GM19351 (cell line): Measurements from ENCODE around the gene BNC2.

Source experiments
- ATAC-seq: cut with Tn5 transposase; IDR thresholded peaks from one replicate; pipeline ENCODE4 v1.9.1; 2021; ENCODE audit warnings: mild to moderate bottlenecking, moderate library complexity; ENCODE audit not compliant: unreplicated experiment

The BNC2 gene

DNA sequence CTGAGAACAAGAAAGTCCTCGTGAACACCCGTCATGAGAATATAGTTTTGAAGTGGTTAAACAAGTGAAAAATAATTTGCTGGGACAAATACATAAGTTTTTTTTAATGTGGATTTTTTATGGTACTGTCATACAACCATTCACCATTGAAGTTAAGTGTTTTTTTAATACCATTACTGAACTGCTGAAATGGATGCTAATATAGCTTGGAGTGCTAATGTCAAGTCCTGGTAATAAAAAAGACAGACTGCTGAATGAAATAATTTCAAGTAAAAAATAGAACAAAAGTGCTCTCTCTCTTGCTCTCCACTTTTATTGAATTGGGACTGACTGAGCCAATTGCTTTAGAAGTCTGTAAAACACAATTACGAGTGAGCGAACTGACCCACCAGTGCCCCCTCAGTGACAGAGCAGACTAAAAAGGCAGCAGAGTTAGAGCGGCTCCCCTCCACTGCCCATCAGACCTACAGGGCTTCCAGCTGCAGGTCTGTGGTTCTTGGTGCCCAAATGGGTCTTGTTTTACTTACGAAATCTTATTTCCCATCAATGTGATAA, 442.5 kb downstream of the BNC2 start:
- ATAC-seq, result no peak

DNA sequence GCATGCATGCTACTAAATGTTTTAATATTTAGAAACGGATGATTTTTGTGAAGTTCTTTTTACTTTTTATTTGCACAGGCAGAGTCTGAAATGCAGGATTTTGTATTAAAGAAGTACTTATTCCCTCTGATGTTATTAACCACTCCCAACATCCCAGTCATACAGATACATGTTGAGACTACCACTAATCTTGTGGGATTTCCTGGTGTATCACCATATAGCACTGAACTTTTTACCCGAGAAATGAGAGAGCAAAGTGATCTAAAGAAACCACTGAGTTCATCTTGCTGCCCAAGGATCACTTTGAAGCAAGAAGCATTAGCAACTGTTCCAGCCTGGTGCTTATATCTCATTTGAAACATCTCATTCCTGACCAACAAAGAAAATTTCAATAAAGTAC, 443.8 kb downstream of the BNC2 start:
- no peak for ATAC-seq

DNA sequence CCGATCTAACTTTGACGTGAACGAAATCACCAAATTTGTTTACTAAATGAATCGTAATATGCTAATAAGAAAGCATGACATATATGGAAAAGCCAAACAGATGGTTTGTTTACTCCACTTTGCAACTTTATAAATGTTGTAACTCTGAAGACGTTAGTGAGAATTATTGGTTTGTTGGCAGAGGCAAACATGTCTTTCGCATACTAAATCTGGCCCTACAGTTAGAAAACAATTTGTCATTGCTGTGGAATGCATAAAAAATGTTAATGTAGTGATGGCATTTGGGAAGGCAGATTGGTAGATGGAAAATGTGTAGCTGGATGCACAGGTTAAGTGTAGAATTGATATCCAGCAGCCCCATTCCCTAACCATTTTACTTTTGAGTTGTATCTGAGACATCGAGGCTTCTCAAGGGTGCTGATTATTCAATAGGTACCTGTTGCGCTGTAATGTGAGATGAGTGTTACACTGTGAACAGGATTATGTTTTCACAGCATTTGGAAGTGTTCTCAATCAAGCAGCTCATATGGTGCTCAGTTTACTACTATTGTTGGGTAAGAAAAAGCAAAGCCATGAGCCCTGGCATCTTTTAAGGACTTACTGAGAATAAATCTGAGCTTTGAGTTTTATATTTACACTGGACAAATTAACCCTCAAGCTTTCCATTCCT, 444.8 kb downstream of the BNC2 start:
- ATAC-seq, result no peak

DNA sequence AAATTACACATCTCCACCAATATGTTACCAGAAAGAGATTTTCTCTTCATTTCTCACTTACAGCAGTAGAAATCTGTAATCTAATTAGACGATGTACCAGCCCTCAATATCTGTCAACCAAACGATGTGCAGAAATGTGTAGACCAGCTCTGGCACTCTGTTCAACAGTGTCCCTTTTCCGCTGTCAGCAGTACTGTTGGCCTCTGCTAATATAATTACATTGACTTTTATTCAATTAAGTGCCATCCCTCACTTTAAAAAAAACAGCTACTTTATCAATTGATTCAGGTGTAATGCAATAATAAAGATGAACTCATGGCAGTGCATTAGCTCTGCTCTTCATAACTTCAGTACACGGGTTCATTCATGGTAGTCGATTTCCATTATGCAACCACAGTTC, 448.4 kb downstream of the BNC2 start:
- ATAC-seq, result no peak

DNA sequence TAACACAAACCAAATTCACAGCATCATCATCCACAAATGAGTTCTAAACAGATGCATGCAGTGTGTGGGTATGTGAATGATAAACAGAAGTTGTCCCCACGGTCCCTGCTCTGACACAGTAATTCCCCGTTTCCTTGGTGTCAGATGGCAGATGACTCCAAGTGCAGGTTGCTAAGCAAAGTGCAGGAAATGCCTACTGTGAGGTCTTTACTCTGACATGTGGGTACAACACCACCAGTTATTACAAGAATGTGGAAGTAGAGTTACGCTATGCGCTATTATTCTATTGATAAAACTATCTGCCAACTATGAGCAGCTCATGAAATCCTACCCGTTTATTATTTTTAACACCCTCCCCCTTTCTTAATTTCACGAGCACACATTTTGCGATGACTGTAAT, 448.9 kb downstream of the BNC2 start:
- no peak for ATAC-seq

DNA sequence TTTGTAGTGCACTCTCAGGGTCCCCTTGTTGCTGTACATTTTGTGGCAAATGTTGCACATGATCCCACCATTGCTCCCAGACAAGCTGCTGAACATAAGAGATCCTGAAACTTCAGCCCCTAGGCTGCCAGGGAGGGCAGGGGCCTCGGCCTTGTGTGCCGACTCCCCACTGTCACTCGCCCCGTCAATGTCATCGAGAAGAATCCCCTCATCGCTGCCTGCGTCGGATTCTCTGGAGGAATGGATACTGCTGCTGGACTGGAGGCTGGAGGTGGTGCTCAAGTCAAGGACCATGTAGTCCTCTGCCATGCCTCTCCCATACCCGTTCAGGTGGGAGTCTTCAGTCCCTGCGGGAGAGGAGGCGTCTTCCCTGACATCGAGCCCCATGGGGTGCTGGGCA, 451.3 kb downstream of the BNC2 start:
- no peak for ATAC-seq

DNA sequence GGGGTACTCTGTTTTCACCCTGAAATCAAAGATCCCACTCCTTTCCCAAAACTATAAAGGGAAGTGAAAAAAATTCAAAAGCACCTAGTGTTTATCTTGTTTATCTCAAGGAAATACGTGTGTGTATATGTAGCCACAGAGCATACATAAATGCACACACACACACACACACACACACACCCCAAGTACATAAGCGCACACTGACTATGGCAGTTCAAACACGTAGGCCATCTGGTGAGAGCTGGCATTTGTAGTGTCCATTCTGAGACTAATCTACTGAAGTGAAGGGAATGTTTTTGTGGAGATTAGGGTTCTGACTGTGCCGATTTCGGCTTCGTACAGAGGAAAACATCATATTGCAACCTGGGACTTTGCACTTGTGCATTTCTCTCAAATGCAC, 451.7 kb downstream of the BNC2 start:
- no peak for ATAC-seq

DNA sequence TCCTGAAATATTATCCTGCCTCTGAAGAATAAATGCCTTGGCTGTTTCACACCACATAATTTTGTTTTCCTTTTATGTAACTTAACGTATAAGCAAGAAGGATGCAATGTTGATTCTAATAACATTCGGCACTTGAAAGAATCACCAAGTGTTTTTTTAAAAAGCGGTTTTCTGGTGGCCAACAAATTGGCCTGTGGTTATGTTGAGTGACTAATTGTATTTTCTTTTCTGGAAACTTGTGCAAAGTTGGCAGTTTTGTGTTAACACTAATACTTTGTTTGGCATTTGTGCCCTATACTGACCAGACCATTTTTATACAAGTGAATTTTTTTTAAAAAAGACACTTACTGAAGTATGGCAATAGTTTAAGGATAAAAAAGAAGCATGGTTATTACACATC, 452.7 kb downstream of the BNC2 start:
- no peak for ATAC-seq

DNA sequence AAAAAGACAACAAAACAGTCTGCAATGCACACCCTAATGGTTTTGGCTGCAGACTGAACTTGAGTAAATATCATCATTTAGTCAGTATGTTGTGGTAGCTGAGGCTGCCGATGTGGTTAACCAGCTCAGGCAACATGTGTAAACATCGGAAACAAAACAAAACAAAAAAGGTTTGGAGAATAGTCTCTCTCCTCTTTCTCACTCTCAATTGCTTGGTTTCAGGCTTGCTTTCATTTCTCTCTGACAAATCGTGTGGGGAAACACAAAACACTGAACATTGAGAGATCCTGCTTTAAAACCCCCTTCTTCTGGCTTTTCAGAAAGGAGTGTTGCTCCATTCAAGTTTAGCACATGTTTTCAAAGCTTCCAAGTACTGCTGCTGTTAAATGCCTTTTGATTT, 453.3 kb downstream of the BNC2 start:
- no peak for ATAC-seq

DNA sequence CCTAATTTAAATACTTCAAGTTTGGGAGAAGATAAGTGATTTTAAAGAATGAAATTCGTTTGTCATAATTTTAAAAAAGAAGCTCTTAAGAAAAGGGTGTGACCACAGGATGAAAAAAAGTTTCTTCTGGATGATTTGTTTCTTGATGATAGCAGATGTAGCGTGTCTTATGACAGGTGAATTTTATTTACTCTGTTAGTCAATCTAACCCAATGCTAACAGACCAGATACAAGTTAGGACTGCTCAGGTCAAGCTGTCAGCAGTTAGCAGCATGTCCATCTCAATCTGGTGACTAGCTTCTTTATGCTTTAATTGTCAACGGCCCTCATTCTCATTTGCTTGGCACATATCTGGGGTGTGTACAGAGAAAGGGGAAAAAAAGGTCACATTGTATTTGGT, 456.0 kb downstream of the BNC2 start:
- no peak for ATAC-seq

DNA sequence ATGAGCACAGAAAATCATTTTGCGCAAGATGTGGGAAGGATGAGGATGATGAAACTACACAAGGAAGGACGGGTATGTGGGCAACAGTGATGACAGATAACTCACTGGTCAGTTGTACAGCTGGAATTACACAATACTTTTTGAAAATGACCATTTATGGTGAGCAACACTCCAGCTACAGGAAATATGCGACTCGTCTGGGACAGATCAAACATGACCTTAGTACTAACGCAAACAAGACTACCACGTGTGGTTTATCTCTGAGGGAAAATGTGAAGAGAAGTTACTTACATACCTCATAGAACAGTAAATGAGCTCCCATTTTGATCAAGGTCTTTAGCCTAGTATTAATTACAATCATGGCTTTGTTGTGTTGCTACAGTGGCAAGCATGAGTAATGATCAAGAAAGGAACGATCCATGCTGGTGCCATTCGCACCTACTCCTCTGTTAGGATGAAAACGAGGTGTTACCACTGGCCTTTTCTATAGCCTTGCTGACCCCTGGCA, 456.9 kb downstream of the BNC2 start:
- ATAC-seq, result no peak

DNA sequence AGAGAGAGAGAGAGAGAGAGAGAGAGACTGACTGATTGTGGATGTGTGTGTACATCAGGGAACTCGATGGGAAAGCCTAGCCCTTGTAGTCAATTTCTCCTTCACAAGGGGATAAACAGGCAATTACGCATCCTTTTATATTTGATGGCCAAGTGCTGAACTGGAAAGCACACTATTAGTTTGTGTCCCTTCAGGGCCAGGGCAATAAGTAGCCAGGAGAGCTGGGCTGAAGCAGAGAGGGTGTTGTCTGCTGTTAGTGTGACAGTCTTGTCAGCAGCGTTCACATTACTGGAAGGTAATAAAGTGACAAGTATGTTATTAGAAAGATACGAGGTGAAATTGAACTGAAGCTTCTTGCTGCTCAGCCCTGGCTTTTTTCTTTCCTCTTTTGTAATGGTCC, 457.7 kb downstream of the BNC2 start:
- no peak for ATAC-seq

DNA sequence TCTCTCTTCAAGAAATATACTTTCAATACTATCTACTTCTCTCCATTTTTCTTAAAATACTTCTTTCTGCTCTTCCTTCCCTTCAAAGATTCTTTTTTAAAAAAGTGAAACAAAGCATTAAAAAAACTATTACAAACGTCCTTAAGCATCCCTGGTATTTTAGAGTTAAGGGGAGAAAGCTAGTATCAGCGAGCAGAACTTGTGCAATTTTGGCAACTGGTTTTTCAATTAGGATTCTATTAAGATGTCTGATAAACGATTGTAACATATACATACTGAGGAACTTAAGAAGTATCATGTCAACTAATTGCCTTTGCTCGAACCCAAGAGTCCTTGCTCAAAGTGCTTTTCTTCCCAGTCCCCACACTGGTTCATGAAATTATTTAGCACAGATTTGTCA, 459.2 kb downstream of the BNC2 start:
- ATAC-seq, result no peak

DNA sequence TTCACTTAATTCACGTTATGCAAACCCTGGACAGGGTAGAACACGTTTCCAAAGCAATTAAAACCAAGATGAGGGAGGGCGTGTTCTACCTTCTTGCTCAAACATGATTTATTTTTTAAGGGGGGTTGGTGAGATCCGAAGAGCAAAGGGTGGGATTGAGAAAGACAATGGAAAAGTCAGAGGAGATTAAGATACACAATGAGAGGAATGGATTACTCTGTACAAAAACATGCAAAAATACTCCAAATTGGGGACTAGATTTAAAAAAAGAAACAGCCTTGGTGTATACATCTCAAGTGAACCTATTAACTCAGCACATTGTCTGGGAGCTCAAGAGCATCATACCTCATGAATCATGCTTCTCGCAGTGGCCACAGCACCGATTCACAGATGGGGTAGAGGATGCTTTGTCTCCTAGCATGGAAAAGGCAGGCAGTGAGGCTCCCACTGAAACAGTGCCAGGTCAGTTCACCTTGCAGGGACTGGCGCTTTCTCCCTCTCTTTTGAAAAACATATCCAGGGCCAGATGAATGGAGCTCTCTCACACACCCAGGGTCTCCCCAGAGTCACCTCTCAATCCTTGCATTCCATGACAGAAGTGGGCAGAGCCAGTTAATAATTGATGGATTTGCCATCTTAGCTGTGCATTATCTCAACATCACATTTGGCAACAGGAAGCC, 459.7 kb downstream of the BNC2 start:
- ATAC-seq, result no peak

DNA sequence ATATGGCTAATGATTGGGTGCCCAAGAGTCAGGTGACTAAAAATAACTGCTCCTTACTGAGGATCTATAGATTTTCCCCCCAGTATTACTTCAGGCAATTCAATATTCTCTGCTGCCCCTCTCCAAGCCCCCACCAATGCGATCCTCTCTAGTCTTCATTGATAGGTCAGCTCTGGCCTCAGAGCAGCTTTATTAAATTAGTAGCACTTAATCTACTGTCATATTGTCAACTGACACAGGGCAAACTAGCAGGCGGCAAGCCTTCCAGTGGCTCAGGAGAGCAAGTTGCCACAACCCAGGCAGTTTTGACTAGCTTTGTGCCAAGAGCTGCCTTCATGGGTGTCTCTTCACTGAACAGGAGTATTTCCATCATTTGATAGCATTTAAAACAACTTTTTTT, 462.9 kb downstream of the BNC2 start:
- ATAC-seq, result no peak

DNA sequence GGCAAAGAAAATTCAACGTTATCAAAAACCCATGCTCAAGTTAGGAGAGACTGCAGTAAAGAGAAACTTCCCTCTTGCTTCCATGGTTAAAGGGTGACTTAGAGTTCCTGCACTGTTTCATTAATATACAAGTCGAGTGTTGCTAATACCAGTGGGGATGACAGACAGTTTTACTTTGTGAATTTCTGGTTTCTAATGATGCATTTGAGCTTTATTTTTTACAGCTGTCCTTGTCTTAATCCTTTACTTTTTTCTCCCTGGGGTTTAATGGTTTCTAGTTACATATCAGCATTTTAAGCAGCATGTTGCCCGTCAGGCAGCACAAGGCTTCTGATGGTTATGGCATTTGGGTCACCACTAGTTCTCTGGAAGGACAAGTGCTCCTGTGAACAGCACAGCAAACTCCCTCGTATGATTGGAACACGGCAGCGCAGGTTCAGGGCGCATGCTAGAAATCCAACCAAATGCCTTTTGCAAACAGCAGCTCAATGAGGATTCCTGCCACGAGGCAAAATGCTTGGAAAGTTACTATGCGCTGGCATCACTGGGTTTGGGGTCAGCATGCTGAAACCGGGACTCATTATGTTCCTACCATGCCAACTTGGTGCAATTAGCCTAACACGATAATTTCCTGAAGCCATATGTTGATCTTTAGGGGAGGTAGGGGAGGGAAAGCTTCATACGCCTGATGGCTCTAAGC, 463.8 kb downstream of the BNC2 start:
- no peak for ATAC-seq

DNA sequence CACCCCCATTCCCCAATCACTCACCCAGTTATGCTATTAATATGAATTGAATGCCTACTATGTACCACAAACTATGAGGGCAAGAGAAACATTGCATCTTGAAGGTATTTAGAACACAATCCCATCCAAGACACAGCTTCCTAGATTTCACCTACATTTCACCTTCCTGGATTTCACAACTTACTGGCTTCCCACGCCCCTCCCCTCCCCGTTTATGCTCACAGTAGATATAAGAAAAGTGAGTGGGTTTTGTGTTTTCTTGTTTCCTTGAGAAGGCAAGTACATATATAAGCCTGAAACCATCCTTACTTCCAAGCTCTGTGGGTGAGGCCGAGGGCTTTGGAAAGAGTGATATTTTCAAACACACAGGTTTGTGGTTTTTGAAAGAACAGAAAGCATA, 465.0 kb downstream of the BNC2 start:
- no peak for ATAC-seq

DNA sequence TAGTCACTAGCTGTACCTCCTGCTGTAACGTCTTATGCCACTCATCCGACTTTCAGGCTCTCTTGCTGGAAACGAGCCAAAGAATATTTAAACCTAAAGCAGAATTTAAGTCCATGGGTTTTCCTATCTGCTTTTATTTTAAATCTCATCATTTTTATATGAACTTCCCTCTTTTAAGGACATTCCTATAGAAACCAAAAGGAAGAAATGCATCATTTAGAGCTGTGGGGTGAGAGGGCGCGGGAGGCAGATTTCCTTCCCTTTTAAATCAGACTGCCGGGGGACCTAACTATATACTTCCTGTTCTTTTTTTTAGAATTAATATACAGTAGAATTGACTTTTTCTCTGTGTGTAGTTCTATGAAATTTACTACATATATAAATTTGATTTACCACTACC, 468.8 kb downstream of the BNC2 start:
- no peak for ATAC-seq

DNA sequence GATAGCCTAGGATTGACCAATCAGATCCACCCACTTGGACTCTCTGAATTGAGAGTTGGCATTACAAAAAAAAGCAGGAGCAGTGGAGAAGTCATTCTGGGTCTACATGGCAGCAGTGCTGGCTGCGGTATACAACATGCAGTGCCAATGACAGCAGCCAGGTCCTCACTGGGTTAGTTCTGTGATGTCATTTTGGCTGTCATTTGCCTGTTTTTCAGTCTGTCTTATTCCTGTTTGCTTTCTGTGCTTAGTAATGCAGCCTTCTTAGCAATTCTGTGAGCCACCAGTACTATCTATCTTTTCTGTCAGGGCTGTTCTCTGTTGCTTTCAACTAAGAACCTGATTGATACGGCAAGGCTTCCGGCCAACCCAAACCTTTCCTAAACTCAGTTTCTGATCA, 471.8 kb downstream of the BNC2 start:
- no peak for ATAC-seq

DNA sequence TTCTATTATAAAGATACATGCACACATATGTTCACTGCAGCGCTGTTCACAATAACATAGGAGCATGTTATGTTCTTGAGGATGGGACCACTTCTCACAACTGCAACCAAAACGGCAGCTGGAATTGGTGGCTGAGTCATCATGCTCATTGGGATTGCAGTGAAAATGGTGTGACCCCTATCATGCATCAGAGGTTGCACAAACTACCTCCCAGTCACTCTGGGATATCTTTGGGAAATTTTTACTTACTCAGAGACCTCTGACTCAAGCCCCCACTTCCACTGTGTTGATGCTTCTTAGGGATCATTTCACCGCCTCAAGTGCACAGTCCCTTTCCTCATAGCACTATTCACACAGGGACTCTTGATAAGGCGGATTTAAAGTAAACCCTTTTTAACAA, 474.1 kb downstream of the BNC2 start:
- ATAC-seq, result no peak

DNA sequence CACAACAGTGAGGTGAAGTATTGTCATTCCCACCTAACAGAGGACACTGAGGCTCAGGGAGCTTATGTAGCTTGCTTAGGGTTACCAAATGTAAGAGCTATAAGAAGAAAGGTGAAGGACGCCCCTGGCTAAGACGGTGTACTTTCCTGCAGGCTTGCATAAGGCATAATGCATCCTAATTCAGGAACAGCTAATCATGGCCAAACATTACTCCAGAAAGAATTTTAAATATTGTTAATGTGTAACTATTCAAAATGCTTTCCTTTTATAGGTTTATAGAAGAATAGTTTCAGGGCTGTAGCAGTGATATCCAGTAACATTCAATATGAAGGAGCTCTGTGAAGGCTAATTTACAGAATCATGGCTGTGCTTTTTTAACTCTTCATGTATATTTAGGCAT, 479.1 kb downstream of the BNC2 start:
- no peak for ATAC-seq

DNA sequence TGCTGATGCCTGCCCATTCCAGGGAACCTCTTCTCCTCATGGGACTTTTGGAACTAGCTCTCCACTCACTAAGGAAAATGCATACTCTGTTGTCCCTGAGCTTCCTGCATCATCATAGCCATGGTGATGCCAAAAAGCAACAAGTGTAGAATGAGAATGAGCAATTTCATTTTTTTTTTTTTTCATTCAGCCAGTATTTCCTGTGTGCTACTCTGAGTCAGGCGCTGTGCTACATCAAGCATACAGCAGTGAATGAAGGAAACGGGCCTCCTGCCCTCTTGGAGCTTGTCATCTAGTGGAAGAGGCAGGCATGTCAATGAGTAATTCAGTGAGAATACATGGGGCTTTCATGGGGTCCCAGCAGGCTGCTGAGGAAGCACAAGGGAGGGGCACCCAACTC, 483.1 kb downstream of the BNC2 start:
- ATAC-seq, result no peak
